Spleen (tissue), 7 donors: ENCODE results near the gene IL17REL.

Experiments used
- POLR2A ChIP-seq, 3 donors: fragments of 450-650 bp; IDR thresholded peaks; one replicate each; pipeline ENCODE4 v1.5.1; 2017; ENCODE audit warnings: antibody characterized with exemption in 3 of 3, mild to moderate bottlenecking in 1 of 3
- POLR2AphosphoS5 ChIP-seq, 3 donors: sonication (generic); formaldehyde crosslinking; IDR thresholded peaks; one replicate each; pipeline ENCODE4 v1.5.1; 2017; ENCODE audit warnings: antibody characterized with exemption in 3 of 3
- TF ChIP-seq, protein P1 (sequence below), 11 experiments: fragments of 200-600 bp in 7 of 11; fragments of 450-650 bp in 4 of 11; sonication (generic) in 4 of 11; IDR thresholded peaks in 8 of 11; conservative IDR thresholded peaks in 3 of 11; 1 replicate in 7 of 11; 2 replicates in 4 of 11; pipeline versions ENCODE4 v1.4.0 to v1.8.0; 2016 to 2021; ENCODE audit warnings: antibody characterized with exemption in 11 of 11, inconsistent platforms in 4 of 11, mild to moderate bottlenecking in 1 of 11
- donor health status: DM: no; HTN: no; CAD: no; lungs with moderate emphysema.
- donor health status: DM: no; HTN: no; CAD: no.
- donor health status: DM: no; HTN: no; CAD: no.

DNA sequence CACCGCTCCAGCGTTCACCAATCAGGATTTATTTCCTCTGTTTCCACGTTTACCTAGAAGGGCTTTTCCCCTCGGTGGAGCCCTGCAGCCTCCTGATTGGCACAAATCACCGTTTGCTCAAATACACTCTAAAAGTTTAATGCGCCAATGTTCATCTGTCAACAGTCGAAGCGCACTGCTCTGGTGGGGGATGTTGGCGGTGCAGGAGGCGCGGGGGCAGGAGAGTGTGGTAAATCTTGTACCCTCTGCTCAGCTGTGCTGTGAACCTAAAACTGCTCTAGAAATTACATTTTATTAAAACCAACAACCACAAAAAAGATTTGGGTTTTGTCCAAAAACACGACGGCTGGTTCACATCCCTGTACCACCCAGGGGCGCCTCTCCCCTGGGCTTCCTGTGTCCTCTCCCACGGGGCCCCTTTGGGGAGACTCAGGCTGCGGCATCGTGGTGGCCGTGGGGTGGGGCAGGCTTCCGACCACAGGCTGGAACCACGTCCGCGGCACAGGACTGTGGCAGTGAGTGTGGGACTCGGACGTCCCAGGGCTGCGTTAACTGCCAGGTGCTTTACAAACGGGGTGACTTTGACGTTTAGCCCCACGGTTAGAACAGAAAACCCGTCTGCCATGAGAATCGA, 32.0 kb upstream of the IL17REL start:
- TF ChIP-seq, protein P1, sequence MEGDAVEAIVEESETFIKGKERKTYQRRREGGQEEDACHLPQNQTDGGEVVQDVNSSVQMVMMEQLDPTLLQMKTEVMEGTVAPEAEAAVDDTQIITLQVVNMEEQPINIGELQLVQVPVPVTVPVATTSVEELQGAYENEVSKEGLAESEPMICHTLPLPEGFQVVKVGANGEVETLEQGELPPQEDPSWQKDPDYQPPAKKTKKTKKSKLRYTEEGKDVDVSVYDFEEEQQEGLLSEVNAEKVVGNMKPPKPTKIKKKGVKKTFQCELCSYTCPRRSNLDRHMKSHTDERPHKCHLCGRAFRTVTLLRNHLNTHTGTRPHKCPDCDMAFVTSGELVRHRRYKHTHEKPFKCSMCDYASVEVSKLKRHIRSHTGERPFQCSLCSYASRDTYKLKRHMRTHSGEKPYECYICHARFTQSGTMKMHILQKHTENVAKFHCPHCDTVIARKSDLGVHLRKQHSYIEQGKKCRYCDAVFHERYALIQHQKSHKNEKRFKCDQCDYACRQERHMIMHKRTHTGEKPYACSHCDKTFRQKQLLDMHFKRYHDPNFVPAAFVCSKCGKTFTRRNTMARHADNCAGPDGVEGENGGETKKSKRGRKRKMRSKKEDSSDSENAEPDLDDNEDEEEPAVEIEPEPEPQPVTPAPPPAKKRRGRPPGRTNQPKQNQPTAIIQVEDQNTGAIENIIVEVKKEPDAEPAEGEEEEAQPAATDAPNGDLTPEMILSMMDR (IDR thresholded peaks at IDR 0.05 in 8 of 11, conservative IDR thresholded peaks at IDR 0.05 in 3 of 11) = no peak
- TF ChIP-seq POLR2A (IDR thresholded peaks at IDR 0.05) (no peak), POLR2AphosphoS5 (IDR thresholded peaks at IDR 0.05) (no peak)
